ENCODE measurements around the gene WNT1. TPM values are rescaled to one million over a fixed set of nuclear protein-coding genes. Genes with fewer than 3 reads are reported as not detected.

Gene WNT1
- total and polyA plus RNA-seq, 7 experiments from 2014 or later: 0.24 to 1.5 (median 0.43) TPM; not detected in 2

DNA sequence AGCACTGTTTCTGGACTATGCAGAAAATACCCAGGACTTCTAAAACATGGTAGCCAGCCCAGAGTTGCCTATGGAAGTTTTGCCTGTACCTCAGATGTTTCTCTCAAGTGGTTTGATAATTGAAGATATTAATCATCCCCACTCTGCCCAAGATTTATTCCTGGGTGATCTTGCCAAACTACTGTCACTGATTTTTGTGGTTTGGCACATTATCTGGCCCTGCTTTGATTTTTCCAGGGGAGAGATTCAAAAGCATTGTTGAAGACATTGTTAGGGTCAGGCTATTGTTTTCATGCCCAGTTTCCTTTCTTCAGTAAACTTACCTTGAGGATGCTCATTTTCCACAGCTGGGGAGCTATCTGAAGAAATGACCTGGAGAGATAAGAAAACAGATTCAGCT, 34.6 kb downstream of the WNT1 start:
- Mint-ChIP-seq H3K27ac (no peak overlapping the region), H3K36me3 (peaks cover 11 to 63% (median 39%) of the 10 kb centered on the region in 5 donors), H3K27me3 (peaks cover 0 to 3% (median 0%) of the 10 kb centered on the region in 5 donors), H3K4me1 (peaks cover 15 to 33% (median 30%) of the 10 kb centered on the region in 7 donors), H3K9me3 (no peaks in the 10 kb centered on the region), H3K4me3 (no peak overlapping the region)
- no peaks in the 10 kb centered on the region for H3K27me3 ChIP-seq (ENCODE audit: control insufficient read depth in 2 of 2, insufficient read depth in 2 of 2, low read length in 2 of 2)
- DNase-seq (no peak), ATAC-seq (no peak)
- ChIA-PET CTCF (no interaction called here), POLR2A (no interaction called here)
- no peaks in the 10 kb centered on the region for H3K9me3 ChIP-seq (ENCODE audit: control insufficient read depth in 2 of 3, low read length in 3 of 3)
- H3K4me1 ChIP-seq (ENCODE audit: control insufficient read depth in 2 of 2, insufficient read depth in 2 of 2, low read length in 2 of 2): peaks cover 9 to 10% of the 10 kb centered on the region in 2 donors
- H3K36me3 ChIP-seq (ENCODE audit: control insufficient read depth in 2 of 3, insufficient read depth in 3 of 3, low read length in 3 of 3): peaks cover 5 to 44% (median 20%) of the 10 kb centered on the region in 3 experiments
- H3K4me3 ChIP-seq (ENCODE audit: low read length): no peak overlapping the region
- intact Hi-C loops (cut with micrococcal nuclease): no loop called here
- H3K27ac ChIP-seq (ENCODE audit: low read depth, low read length): no peak overlapping the region

DNA sequence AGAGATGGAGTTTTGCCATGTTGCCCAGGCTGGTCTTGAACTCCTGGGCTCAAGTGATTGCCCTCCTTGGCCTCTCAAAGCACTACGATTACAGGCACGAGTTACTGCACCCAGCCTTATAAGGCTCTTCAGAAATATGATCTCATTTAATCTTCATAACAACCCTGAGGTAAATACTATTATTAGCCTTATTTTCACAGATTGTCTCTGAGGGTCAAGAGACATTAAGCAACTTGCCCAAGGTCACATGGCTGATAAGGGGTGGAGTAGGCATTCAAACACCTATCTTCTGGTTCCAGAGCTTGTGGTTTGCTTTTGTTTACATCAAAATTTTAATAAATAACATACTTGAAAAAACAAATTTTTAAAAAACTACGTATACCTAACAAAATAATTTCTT, 35.3 kb downstream of the WNT1 start:
- H3K4me1 ChIP-seq (ENCODE audit: control insufficient read depth in 2 of 2, insufficient read depth in 2 of 2, low read length in 2 of 2): peaks cover 12 to 13% of the 10 kb centered on the region in 2 donors
- CTCF ChIA-PET: interaction anchor here (1.2 to 2.9 kb wide), 2 partner anchors 12 to 25 kb away, joined by 4 to 10 read pairs; no protein-coding TSS in a partner anchor
- Mint-ChIP-seq H3K27ac (no peak overlapping the region), H3K4me1 (peaks cover 17 to 38% (median 33%) of the 10 kb centered on the region in 7 donors), H3K9me3 (no peaks in the 10 kb centered on the region), H3K4me3 (no peak overlapping the region), H3K27me3 (peaks cover 0 to 3% (median 0%) of the 10 kb centered on the region in 5 donors), H3K36me3 (peaks cover 8 to 56% (median 33%) of the 10 kb centered on the region in 5 donors)
- DNase-seq (no peak), ATAC-seq (no peak)
- intact Hi-C loops (cut with micrococcal nuclease): no loop called here
- H3K27ac ChIP-seq (ENCODE audit: low read depth, low read length): no peak overlapping the region
- no peak overlapping the region for H3K4me3 ChIP-seq (ENCODE audit: low read length)
- POLR2A ChIA-PET: no interaction called here
- no peaks in the 10 kb centered on the region for H3K9me3 ChIP-seq (ENCODE audit: control insufficient read depth in 2 of 3, low read length in 3 of 3)
- H3K36me3 ChIP-seq (ENCODE audit: control insufficient read depth in 2 of 3, insufficient read depth in 3 of 3, low read length in 3 of 3): peaks cover 5 to 41% (median 20%) of the 10 kb centered on the region in 3 experiments
- no peaks in the 10 kb centered on the region for H3K27me3 ChIP-seq (ENCODE audit: control insufficient read depth in 2 of 2, insufficient read depth in 2 of 2, low read length in 2 of 2)

DNA sequence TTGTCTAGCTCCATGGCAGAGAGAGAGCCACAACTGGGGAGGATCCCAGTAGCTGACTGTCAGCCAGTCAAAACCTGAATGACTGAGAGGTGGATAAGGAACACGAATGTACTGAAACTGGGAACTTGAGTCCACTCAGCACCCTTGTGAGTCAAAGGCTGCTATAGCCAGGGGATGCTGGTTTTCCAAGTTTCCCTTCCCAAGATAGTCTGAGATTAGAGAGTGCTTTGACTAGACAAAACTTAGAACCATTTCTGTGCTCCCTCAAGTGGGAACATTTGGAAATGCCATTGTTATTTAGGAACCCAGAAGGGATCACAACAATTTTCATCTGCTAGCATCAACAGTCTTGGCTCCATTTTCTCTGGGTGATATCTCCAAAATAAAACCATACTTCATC, 36.4 kb downstream of the WNT1 start:
- ChIA-PET POLR2A (interaction anchor here (1.1 kb wide), 1 partner anchor 17 kb away, joined by 3 read pairs; no protein-coding TSS in a partner anchor), CTCF (interaction anchor here (0.5 to 2.9 kb wide), 3 partner anchors 13 to 225 kb away, joined by 3 to 10 read pairs (median 4); no protein-coding TSS in a partner anchor)
- peaks cover 6 to 47% (median 28%) of the 10 kb centered on the region in 5 donors for H3K36me3 Mint-ChIP-seq
- DNase-seq (no peak), ATAC-seq (no peak)
- intact Hi-C loops (cut with micrococcal nuclease): no loop called here
- Histone ChIP-seq H3K27ac (ENCODE audit: low read depth, low read length) (no peak overlapping the region), H3K4me1 (ENCODE audit: control insufficient read depth in 2 of 2, insufficient read depth in 2 of 2, low read length in 2 of 2) (peaks cover 15% of the 10 kb centered on the region in 2 donors), H3K27me3 (ENCODE audit: control insufficient read depth in 2 of 2, insufficient read depth in 2 of 2, low read length in 2 of 2) (no peaks in the 10 kb centered on the region), H3K36me3 (ENCODE audit: control insufficient read depth in 2 of 3, insufficient read depth in 3 of 3, low read length in 3 of 3) (peaks cover 5 to 33% (median 20%) of the 10 kb centered on the region in 3 experiments), H3K9me3 (ENCODE audit: control insufficient read depth in 2 of 3, low read length in 3 of 3) (no peaks in the 10 kb centered on the region), H3K4me3 (ENCODE audit: low read length) (no peak overlapping the region)
- H3K27ac Mint-ChIP-seq: no peak overlapping the region
- no peaks in the 10 kb centered on the region for H3K9me3 Mint-ChIP-seq
- H3K4me3 Mint-ChIP-seq: no peak overlapping the region
- H3K4me1 Mint-ChIP-seq: peaks cover 23 to 47% (median 40%) of the 10 kb centered on the region in 7 donors
- peaks cover 0 to 3% (median 0%) of the 10 kb centered on the region in 5 donors for H3K27me3 Mint-ChIP-seq

DNA sequence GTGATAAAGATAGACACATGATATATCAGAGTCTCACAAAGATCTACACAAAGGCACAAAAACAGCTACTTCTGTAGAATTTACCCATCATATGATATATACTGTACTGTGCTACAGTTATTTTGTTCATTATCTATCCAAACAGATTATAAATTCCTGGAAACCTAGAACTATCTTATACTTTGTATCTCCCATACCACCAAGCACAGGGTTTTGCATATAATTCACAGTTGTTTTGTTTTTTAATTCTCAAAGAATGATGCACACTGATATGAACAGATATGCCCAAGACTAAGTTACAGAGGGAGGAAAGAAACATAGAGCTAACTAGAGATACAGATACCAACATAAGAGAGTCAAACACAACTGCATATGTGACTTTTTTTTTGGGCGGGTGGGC, 37.1 kb downstream of the WNT1 start:
- Mint-ChIP-seq H3K4me1 (peaks cover 23 to 52% (median 45%) of the 10 kb centered on the region in 7 donors), H3K36me3 (peaks cover 6 to 41% (median 23%) of the 10 kb centered on the region in 5 donors), H3K27ac (peak overlapping the region in 2 of 9 donors; percentile 20 to 65), H3K27me3 (no peaks in the 10 kb centered on the region), H3K9me3 (no peaks in the 10 kb centered on the region), H3K4me3 (peak overlapping the region in 3 of 10 donors; percentile 6 to 51 (median 33))
- intact Hi-C loops (cut with micrococcal nuclease): no loop called here
- POLR2A ChIA-PET: interaction anchor here (0.6 to 1.1 kb wide), 3 partner anchors 18 to 147 kb away, joined by 3 to 4 read pairs (median 3); no protein-coding TSS in a partner anchor
- no peak for ATAC-seq
- H3K4me3 ChIP-seq (ENCODE audit: low read length): no peak overlapping the region
- H3K27me3 ChIP-seq (ENCODE audit: control insufficient read depth in 2 of 2, insufficient read depth in 2 of 2, low read length in 2 of 2): no peaks in the 10 kb centered on the region
- H3K9me3 ChIP-seq (ENCODE audit: control insufficient read depth in 2 of 3, low read length in 3 of 3): no peaks in the 10 kb centered on the region
- peaks cover 16 to 19% of the 10 kb centered on the region in 2 donors for H3K4me1 ChIP-seq (ENCODE audit: control insufficient read depth in 2 of 2, insufficient read depth in 2 of 2, low read length in 2 of 2)
- no peak for DNase-seq
- CTCF ChIA-PET: interaction anchor here (0.5 to 2.9 kb wide), 3 partner anchors 27 to 225 kb away, joined by 3 to 10 read pairs (median 3); no protein-coding TSS in a partner anchor
- H3K36me3 ChIP-seq (ENCODE audit: control insufficient read depth in 2 of 3, insufficient read depth in 3 of 3, low read length in 3 of 3): peaks cover 5 to 29% (median 17%) of the 10 kb centered on the region in 3 experiments
- no peak overlapping the region for H3K27ac ChIP-seq (ENCODE audit: low read depth, low read length)

DNA sequence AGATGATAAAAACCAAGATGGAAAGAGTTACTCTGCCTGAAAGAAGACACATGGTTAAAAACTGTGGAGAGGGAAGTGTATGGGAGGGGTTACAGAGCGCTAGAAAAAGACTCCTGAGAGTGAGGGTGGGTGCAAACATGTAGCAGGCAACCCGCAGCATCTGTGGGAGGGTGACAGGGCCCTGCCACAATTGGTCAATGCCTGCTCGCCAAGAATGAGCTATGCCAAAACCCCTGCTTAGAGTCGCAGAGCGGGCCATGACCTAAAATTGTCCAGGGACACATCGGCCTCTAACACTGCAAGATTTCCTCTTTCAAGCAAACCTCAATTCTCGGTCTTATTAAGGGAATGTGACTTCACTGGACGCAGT, 39.8 kb downstream of the WNT1 start:
- CTCF ChIA-PET: no interaction called here

DNA sequence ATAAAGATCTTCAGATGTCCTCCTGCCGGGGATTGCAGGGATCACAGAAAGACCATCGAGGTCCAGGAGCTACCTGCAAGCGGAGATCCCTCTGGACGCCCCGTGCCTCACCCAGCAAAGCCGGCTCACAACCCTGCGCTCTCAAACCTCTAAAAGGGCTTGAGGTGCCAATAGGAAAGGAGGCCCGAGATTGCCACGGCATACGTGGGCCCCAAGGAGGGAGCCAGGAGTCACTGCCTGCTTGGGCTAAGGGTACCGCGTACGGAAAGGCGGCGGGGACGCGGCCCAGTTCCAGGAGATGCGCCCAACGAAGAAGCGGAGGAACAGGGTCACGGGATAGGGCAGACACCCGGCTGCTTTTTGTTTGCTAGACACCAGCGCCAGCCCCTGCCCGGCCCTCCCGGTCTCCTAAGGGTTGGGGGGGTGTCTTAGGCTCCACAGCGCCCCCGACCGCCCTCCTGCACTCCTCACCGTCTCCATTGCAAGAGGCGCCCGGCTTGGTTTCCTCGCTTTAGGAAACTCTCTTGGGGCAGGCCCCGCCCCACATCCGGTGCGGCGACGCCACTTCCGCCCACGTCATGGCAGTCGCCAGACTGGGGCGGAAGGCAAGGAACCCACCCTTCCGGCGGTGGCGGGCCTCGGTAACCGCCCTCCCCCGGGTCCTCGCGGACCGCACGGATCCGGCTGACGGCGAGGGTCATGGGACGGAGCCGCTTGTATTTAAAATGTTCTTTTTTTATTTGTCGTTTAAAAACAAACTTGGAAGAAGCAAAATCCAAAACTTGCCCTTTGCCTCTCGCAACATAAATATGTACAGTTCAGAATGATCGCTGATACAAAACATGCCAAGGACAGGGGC, 40.4 kb downstream of the WNT1 start, which contains the start of gene PRKAG1:
Gene PRKAG1 (minus strand): TSS at position 516 of the 859 bp plus-strand sequence. CDS start 36 bp downstream, at position 480.
- Histone ChIP-seq H3K36me3 (ENCODE audit: control insufficient read depth in 2 of 3, insufficient read depth in 3 of 3, low read length in 3 of 3) (peaks cover 0 to 26% (median 0%) of the 10 kb centered on the region in 3 experiments), H3K27ac (ENCODE audit: low read depth, low read length) (peak within 1 kb of the TSS; percentile 86), H3K4me3 (ENCODE audit: low read length) (peak within 1 kb of the TSS; percentile 78), H3K9me3 (ENCODE audit: control insufficient read depth in 2 of 3, low read length in 3 of 3) (no peaks in the 10 kb centered on the region), H3K27me3 (ENCODE audit: control insufficient read depth in 2 of 2, insufficient read depth in 2 of 2, low read length in 2 of 2) (no peaks in the 10 kb centered on the region), H3K4me1 (ENCODE audit: control insufficient read depth in 2 of 2, insufficient read depth in 2 of 2, low read length in 2 of 2) (peaks cover 16 to 19% of the 10 kb centered on the region in 2 donors)
- ATAC-seq (peak; percentile 94), DNase-seq (peak; percentile 93 to 98 (median 97))
- ChIA-PET POLR2A (interaction anchor here (0.6 to 1.2 kb wide), 3 partner anchors 15 to 31 kb away, joined by 3 to 5 read pairs (median 3); no protein-coding TSS in a partner anchor), CTCF (interaction anchor here (0.7 kb wide), 1 partner anchor 27 kb away, joined by 3 read pairs; no protein-coding TSS in a partner anchor)
- H3K27me3 Mint-ChIP-seq: no peaks in the 10 kb centered on the region
- peaks cover 23 to 53% (median 45%) of the 10 kb centered on the region in 7 donors for H3K4me1 Mint-ChIP-seq
- peak within 1 kb of the TSS; percentile 96 to 100 (median 99) for H3K27ac Mint-ChIP-seq
- intact Hi-C loops (cut with micrococcal nuclease): loop anchor here (1.0 kb wide), 15 partner anchors 22 to 302 kb away; partner anchors contain the start of genes DDX23 (in 2 of the 2), KMT2D (in 2 of the 2), ARF3 (in 1 of the 2) and CACNB3 (in 1 of the 2)
- H3K9me3 Mint-ChIP-seq: no peaks in the 10 kb centered on the region
- H3K36me3 Mint-ChIP-seq: peaks cover 12 to 32% (median 22%) of the 10 kb centered on the region in 5 donors
- H3K4me3 Mint-ChIP-seq: peak within 1 kb of the TSS; percentile 79 to 98 (median 94)

More for the DNA sequence above, 39.8 kb downstream of the WNT1 start:
- H3K36me3 ChIP-seq (ENCODE audit: control insufficient read depth in 2 of 3, insufficient read depth in 3 of 3, low read length in 3 of 3): peaks cover 0 to 22% (median 1%) of the 10 kb centered on the region in 3 experiments
- Mint-ChIP-seq H3K4me3 (peak overlapping the region; percentile 79 to 98 (median 94)), H3K4me1 (peaks cover 23 to 53% (median 45%) of the 10 kb centered on the region in 7 donors), H3K36me3 (peaks cover 11 to 31% (median 22%) of the 10 kb centered on the region in 5 donors), H3K27me3 (no peaks in the 10 kb centered on the region), H3K27ac (peak overlapping the region; percentile 96 to 100 (median 99)), H3K9me3 (no peaks in the 10 kb centered on the region)
- H3K27me3 ChIP-seq (ENCODE audit: control insufficient read depth in 2 of 2, insufficient read depth in 2 of 2, low read length in 2 of 2): no peaks in the 10 kb centered on the region
- H3K27ac ChIP-seq (ENCODE audit: low read depth, low read length): peak overlapping the region; percentile 86
- DNase-seq: peak in 2 of 9 donors; percentile 12 to 60
- H3K4me3 ChIP-seq (ENCODE audit: low read length): peak overlapping the region; percentile 78
- H3K9me3 ChIP-seq (ENCODE audit: control insufficient read depth in 2 of 3, low read length in 3 of 3): no peaks in the 10 kb centered on the region
- intact Hi-C loops (cut with micrococcal nuclease): loop anchor here (1.0 kb wide), 15 partner anchors 22 to 302 kb away; partner anchors contain the start of genes DDX23 (in 2 of the 2), KMT2D (in 2 of the 2), ARF3 (in 1 of the 2) and CACNB3 (in 1 of the 2)
- ATAC-seq: no peak
- H3K4me1 ChIP-seq (ENCODE audit: control insufficient read depth in 2 of 2, insufficient read depth in 2 of 2, low read length in 2 of 2): peaks cover 16 to 19% of the 10 kb centered on the region in 2 donors
- POLR2A ChIA-PET: interaction anchor here (0.6 to 1.2 kb wide), 3 partner anchors 14 to 30 kb away, joined by 3 to 5 read pairs (median 3); no protein-coding TSS in a partner anchor
